K562 (cell line): ENCODE results near the gene PAN2. TPM values are rescaled to one million over a fixed set of nuclear protein-coding genes. Genes with fewer than 3 reads are reported as not detected.
A peak's percentile ranks its signal among the peaks of the same experiment; 100 is the strongest.

Experiments used
- ARID1B ChIP-seq: fragments of 450-650 bp; IDR thresholded peaks from 2 replicates; pipeline ENCODE4 v1.6.1; 2016; ENCODE audit warnings: antibody characterized with exemption, mild to moderate bottlenecking, inconsistent platforms
- ATF3 ChIP-seq, 2 experiments: fragments of 450-650 bp in 1 of 2; sonication (generic) in 1 of 2; formaldehyde crosslinking in 1 of 2; IDR thresholded peaks in 1 of 2; conservative IDR thresholded peaks in 1 of 2; 2 replicates each; pipeline versions ENCODE4 v1.6.1 to v1.8.1; 2016 to 2023; ENCODE audit warnings: mild to moderate bottlenecking in 2 of 2, moderate library complexity in 2 of 2, inconsistent platforms in 1 of 2, missing genetic modification reagents in 1 of 2
- ETV5 ChIP-seq: sonication (generic); formaldehyde crosslinking; IDR thresholded peaks from 2 replicates; pipeline ENCODE4 v1.4.0; 2020; ENCODE audit warnings: low read depth, mild to moderate bottlenecking, missing genetic modification reagents
- FOXO4 ChIP-seq: fragments of 450-650 bp; formaldehyde crosslinking; IDR thresholded peaks from 2 replicates; pipeline ENCODE4 v1.4.0; 2020; ENCODE audit warnings: mild to moderate bottlenecking, moderate library complexity
- GABPB1 ChIP-seq: sonication (generic); formaldehyde crosslinking; IDR thresholded peaks from 2 replicates; pipeline ENCODE4 v1.8.0; 2022; ENCODE audit warnings: mild to moderate bottlenecking, missing genetic modification reagents
- MBD2 ChIP-seq: sonication (generic); IDR thresholded peaks from 2 replicates; pipeline ENCODE4 v1.6.1; 2016; ENCODE audit warnings: low read depth, borderline replicate concordance
- PHB ChIP-seq: fragments of 250-450 bp; sonication (Bioruptor Pico); IDR thresholded peaks from 2 replicates; pipeline ENCODE4 v1.5.0; 2021
- PRDM10 ChIP-seq: fragments of 450-650 bp; IDR thresholded peaks from 2 replicates; pipeline ENCODE4 v1.6.1; 2018; ENCODE audit not compliant: partially characterized antibody
- SMARCB1 ChIP-seq: IDR thresholded peaks from 2 replicates; pipeline ENCODE4 v1.6.1; 2011; ENCODE audit warnings: improper control_type of control experiment, low read depth; ENCODE audit not compliant: insufficient read length
- SMARCE1 ChIP-seq: fragments of 450-650 bp; IDR thresholded peaks from 2 replicates; pipeline ENCODE4 v1.7.1; 2016; ENCODE audit warnings: mild to moderate bottlenecking
- ZNF384 ChIP-seq: IDR thresholded peaks from 2 replicates; pipeline ENCODE4 v1.6.1; 2012; ENCODE audit warnings: low read depth, low read length, improper control_type of control experiment
- ZNF512 ChIP-seq: IDR thresholded peaks from 2 replicates; pipeline ENCODE4 v1.6.1; 2016; ENCODE audit warnings: missing genetic modification characterization, missing compliant biosample characterization
- ZNF699 ChIP-seq: fragments of 250-450 bp; sonication (Bioruptor Pico); IDR thresholded peaks from 2 replicates; pipeline ENCODE4 v1.8.0; 2021; ENCODE audit warnings: mild to moderate bottlenecking, moderate library complexity; ENCODE audit not compliant: insufficient replicate concordance
- polyA plus RNA-seq, 8 experiments: library from polyadenylated mRNA; depleted of rRNA in 4 of 8; stranded (reverse) in 5 of 8; unstranded in 3 of 8; fragments of >200 nt; fragmentation: Nextera tagmentation in 2 of 8; fragmentation: Illumina TruSeq in 1 of 8; extraction: Ambion mirVana in 2 of 8; extraction: Trizol in 1 of 8; gene quantifications; 2 replicates each; pipeline versions ENCODE4 v1.2.1 to v1.2.3, GENCODE V29; 2011 to 2014; ENCODE audit warnings: inconsistent platforms in 1 of 8, missing spikeins in 1 of 8
- total RNA-seq, 7 experiments: library from RNA; depleted of rRNA in 6 of 7; stranded (reverse); fragments of >200 nt in 6 of 7; fragmentation: Illumina TruSeq in 2 of 7; extraction: Trizol in 2 of 7; gene quantifications; 2 replicates each; pipeline versions ENCODE4 v1.2.1 to v1.2.3, GENCODE V29; 2011 to 2021; ENCODE audit warnings: low replicate concordance in 1 of 7
- TF ChIP-seq, protein P1 (sequence below): IDR thresholded peaks from 2 replicates; pipeline ENCODE4 v1.6.1; 2014; ENCODE audit warnings: antibody characterized with exemption
- TF ChIP-seq, protein P2 (sequence below): fragments of 250-450 bp; sonication (Bioruptor Pico); IDR thresholded peaks from 2 replicates; pipeline ENCODE4 v1.5.1; 2021; ENCODE audit warnings: mild to moderate bottlenecking

The PAN2 gene
- total and polyA plus RNA-seq, 9 of the 15 experiments (the other 6 are each of a cell fraction or from before 2014, with no cell fraction given): 15.0 to 66.1 (median 25.9) TPM

DNA sequence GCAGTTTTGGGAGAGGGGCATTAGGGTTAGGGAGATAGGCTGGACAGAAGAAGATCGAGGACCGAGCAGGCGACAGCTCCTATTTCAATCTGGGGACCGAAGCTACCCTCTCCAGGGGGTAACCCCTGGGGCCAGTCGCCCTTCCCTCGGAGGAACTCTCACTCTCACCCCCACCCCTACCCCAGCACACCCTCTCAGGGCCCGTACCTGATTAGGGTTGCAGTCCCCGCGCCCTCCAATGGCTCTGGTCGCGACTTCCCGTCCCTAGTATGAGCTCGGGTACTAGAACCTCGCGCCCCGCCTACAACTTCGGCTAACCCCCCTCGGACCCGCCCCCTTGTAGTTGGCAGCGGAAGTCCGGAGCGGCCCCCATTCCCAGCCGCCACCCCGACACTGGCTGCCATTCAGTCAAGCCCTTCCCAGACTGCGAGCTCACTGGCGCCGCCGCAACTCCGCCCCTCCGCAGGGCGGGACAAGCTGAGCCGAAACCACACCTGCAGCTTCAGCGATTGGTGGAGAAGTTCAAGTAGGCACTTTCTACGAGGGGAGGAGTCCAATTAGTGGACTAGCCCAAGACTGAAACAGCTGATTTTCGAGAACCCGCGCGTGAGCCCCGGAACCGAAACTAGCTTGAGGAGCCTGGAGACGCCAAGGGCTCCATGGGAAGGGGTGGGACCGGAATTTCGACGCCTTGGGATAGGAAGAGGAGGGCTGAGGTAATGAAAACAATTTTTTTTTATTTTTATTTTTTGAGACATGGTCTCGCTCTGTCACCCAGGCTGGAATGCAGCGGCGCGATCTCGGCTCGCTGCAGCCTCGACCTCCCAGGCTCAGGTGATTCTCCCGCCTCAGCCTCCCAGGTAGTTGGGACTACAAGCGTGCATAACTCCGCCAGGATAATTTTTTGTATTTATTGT lies 26.3 kb upstream of the PAN2 start, which contains the start of gene STAT2 (continued):
- peak; percentile 97 for TF ChIP-seq PRDM10
- no peak for TF ChIP-seq ZNF512
- TF ChIP-seq GABPB1 (CRISPR knock-in tag): peak; percentile 92
- TF ChIP-seq, protein P1, sequence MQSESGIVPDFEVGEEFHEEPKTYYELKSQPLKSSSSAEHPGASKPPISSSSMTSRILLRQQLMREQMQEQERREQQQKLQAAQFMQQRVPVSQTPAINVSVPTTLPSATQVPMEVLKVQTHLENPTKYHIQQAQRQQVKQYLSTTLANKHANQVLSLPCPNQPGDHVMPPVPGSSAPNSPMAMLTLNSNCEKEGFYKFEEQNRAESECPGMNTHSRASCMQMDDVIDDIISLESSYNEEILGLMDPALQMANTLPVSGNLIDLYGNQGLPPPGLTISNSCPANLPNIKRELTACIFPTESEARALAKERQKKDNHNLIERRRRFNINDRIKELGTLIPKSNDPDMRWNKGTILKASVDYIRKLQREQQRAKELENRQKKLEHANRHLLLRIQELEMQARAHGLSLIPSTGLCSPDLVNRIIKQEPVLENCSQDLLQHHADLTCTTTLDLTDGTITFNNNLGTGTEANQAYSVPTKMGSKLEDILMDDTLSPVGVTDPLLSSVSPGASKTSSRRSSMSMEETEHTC: no peak
- no peak for TF ChIP-seq SMARCB1
- no peak for TF ChIP-seq ZNF699 (CRISPR knock-in tag)
- TF ChIP-seq MBD2: peak; percentile 87
- TF ChIP-seq ARID1B: peak; percentile 30; the same call in 1 of the 2 replicates
- TF ChIP-seq SMARCE1: no peak
- peak; percentile 78 for TF ChIP-seq ZNF384
- no peak for TF ChIP-seq FOXO4 (CRISPR knock-in tag)
- TF ChIP-seq ATF3 (IDR thresholded peaks at IDR 0.05): no peak
- 0 out of 2 replicates have a peak, but pooled peaks have one; percentile 13 for TF ChIP-seq ATF3 (CRISPR knock-in tag; conservative IDR thresholded peaks at IDR 0.05)
- TF ChIP-seq, protein P2, sequence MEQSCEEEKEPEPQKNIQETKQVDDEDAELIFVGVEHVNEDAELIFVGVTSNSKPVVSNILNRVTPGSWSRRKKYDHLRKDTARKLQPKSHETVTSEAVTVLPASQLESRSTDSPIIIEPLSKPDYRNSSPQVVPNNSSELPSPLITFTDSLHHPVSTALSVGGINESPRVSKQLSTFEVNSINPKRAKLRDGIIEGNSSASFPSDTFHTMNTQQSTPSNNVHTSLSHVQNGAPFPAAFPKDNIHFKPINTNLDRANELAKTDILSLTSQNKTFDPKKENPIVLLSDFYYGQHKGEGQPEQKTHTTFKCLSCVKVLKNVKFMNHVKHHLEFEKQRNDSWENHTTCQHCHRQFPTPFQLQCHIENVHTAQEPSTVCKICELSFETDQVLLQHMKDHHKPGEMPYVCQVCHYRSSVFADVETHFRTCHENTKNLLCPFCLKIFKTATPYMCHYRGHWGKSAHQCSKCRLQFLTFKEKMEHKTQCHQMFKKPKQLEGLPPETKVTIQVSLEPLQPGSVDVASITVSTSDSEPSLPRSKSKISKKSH (CRISPR knock-in tag): no peak
- TF ChIP-seq PHB: no peak
- peak; percentile 84; the same call in 1 of the 2 replicates for TF ChIP-seq ETV5
